ENCODE measurements around the gene CCDC169.

DNA sequence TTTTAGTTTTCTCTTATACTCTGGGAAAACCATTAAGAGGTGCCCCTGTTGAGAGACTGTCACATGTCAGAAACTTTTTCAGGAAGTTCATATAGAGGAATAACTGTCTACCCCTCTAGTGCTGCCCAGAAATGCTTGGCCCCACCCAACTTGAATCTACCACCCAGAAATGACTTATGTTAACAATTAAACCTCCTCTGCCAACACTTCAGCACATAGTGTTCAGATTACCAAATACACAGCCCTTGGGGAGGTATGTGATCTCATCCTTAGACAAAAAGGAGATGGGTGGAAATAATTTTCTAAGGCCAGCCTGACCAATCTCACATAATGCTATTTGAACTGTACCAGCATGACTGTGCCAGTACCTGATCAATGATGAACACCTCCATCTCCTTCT, 35.6 kb downstream of the CCDC169 start:
- TF ChIP-seq EP300 (IDR thresholded peaks at IDR 0.05; ENCODE audit: low read depth) (no peak), POLR2A (IDR thresholded peaks at IDR 0.05) (no peak)
